GM19395 (cell line): ENCODE measurements around the gene IMMP2L.

Experiments
- ATAC-seq: cut with Tn5 transposase; IDR thresholded peaks from one replicate; pipeline ENCODE4 v1.9.1; 2021; ENCODE audit warnings: mild to moderate bottlenecking, moderate library complexity; ENCODE audit not compliant: unreplicated experiment

IMMP2L gene

GRCh38 chr7:111129435-111129834, 432.9 kb downstream of the IMMP2L start:
- no peak for ATAC-seq

DNA sequence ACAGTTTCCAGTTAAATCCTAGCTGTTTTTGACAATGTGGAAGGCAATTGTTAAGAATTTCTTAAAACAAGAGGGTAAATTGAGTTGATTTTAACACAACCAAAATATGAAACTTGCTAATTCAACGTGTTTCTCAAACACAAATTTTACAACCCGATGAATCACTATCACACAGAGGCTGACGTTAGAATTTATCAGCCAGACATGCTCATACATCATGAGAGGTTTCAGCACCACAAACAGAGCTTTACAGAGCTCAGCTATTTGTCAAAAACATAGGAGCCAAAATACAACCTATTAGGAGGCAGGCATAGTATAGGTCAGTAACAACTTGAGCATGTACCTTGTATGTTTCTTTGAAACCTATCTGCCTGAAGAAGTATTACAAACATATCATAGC, 435.3 kb downstream of the IMMP2L start:
- no peak for ATAC-seq

GRCh38 chr7:111115966-111116365, 446.3 kb downstream of the IMMP2L start:
- ATAC-seq: no peak

DNA sequence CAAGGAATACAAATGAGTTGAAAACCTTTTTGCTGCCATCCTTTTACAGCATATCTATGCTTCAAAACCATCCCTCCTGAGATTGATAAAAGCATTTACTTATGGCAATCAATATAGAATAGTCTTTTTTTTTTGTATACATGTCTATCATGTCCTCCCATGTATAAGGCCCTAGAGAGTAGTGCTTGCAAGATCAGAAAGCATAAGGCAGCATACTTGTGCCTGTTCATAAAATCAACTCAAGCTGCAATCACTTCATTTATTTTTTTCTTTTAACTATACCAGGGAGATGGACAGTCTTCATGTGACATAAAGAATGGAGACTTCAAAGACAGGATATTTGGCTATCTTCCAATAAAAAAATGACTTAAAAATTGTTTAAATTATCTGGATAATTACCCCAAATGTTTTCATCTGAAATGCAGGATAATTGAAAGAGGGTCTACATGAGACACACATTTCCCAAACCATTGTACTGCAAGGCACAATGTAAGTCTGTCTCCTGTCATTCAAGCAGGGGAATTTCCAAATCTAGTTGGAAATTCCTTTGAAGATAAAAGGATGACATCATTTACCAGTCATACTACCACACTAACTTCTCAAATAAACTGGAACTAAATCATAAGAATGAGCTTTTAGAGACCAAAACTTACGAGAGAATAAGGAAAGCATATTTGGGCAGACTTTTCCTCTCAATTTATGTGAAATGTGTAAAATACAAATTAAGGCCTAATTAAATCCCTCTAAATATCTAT, 448.9 kb downstream of the IMMP2L start:
- no peak for ATAC-seq

DNA sequence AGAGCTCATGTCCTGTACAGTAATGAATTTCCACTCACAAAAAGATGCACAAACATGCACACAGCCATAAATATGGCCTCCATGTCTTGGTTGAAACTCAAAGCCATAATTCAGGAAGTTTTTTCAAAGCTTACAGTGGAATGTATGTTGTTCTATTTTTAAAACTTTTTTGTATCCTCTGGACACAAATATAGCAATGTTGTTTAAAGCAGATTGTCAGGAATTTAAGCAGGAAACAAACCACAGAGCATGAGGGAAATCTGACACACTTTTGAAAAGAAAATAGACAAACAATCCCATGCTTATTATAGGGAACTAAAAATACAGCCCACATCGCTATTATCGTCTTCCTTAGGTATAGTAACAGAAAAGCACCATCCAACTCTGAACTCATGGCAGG, 449.9 kb downstream of the IMMP2L start:
- no peak for ATAC-seq

GRCh38 chr7:111108496-111108895, 453.8 kb downstream of the IMMP2L start:
- ATAC-seq: no peak

DNA sequence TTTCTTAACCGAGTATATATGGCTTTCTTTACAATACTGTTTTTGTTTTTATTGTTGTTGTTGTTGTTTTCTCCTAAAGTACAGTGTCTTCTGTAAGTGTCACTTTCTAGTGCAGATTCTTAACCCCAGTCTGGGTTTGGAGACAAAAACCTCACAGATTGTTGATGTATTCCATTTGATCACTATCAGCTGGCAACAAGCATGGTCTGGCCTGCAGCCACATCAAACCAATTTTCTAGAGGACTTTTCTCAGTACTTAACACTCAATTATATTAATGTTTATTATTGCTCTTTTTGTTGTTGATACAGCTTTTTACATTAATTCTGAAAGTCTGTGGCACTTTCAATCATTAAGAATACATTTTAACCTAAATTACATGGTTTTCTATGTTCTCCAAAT, 454.3 kb downstream of the IMMP2L start:
- ATAC-seq: no peak

GRCh38 chr7:111107579-111107978, 454.7 kb downstream of the IMMP2L start:
- ATAC-seq: no peak

DNA sequence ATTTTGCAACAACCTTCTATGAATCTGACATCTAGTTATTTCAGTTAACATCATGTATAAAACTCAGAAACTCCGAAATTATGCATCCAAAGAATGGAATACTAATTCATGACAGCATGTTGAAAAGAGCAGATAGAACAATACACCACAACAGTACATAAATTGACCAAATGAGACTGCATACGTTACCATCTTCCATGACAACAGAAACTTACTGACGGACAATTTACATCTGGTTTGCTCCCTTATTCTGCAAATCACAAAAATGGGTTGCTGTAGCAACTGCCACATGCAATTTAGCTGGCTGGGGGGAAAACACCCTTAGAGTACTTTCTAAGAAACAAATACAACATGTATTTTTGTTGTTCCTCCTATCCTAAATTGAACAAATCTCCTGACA, 457.0 kb downstream of the IMMP2L start:
- no peak for ATAC-seq

DNA sequence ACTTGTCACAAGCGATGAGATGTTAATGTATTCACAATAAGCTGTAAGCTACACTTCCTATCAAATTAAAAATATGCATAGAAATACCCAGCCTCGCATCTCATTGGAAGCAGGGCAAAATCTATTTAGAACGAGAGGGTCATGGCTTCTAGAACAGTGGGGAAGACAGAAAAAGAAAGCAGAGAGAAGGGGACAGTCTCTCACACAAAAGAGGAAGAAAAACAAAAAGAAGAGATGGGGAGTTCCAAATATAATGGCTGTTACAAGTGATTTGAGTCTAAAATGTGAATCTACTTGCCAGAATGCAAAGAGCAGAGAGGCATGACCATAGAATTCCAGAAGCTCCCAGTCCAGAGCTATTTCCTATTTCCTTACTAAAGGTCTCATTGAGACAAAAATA, 457.6 kb downstream of the IMMP2L start:
- ATAC-seq: no peak

- ATAC-seq: peak; percentile 75
These were observed 458.5 kb downstream of the IMMP2L start for GRCh38 chr7:111103678-111104274.

DNA sequence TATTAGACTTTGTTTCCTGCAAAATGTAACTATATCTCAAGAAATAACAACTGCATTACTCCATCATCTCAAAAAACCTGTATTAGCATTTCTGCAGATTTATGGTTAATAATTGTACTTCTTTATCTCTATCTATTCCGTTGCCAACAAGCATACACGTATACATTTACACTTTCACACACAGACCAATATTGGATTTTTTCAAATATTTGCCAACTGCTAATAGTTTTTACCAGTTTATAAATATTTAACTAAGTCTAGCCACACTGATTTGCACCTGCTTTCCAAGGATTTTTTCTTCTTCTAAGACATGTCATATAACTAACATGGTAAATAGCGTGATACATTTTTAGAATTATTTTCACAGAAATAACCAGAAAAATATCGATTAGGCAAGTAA, 459.2 kb downstream of the IMMP2L start:
- no peak for ATAC-seq

DNA sequence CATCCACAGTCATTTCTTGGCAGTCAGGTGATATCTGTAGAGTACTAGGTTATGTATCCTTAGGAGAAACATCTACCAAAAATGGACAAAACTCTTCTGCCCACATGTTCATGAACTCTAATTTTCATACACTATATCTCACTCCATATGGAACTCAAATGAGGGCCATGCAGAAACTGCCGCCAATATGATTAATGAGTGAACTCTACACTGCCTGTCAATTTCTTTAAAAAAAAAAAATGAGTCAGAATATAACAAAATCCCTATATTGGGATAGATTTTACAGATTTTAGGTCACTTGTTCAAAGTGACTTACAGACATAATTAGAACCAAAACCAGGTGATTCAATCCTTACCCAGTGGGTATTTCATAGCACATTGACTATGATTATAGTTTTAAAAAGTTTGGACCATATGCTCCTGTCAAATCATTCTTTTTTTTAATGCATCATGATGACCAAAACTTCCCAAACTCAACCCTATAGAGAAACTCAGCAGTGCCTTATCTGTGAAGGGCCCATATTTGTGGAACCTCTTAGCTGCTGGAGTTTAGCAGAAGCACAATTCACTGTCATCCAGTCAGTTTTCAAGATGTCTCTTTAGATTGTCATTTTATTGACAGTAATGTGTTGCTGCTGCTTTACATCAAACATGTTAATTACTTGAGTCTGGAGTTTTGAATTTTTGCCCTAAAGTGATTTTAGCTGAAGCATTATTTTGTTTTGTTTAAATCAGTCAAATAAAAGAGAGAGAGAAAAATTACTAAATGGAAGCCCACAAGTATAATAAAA, 460.2 kb downstream of the IMMP2L start:
- no peak for ATAC-seq

DNA sequence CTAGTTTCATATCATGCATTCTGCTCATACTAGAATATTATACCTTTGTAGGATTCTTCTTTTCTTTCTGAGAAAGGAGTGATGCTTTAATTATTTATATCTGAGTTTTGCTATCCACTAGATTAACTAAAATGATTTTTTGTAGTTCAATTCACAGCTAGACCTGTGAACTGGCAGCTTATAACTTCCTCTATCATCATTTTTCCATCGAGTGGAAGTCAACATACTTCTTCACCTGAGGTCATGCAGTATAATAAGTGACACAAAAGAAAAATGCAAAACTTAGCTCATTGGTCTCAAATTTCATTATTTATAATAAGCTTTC, 463.4 kb downstream of the IMMP2L start:
- ATAC-seq: peak; percentile 16

DNA sequence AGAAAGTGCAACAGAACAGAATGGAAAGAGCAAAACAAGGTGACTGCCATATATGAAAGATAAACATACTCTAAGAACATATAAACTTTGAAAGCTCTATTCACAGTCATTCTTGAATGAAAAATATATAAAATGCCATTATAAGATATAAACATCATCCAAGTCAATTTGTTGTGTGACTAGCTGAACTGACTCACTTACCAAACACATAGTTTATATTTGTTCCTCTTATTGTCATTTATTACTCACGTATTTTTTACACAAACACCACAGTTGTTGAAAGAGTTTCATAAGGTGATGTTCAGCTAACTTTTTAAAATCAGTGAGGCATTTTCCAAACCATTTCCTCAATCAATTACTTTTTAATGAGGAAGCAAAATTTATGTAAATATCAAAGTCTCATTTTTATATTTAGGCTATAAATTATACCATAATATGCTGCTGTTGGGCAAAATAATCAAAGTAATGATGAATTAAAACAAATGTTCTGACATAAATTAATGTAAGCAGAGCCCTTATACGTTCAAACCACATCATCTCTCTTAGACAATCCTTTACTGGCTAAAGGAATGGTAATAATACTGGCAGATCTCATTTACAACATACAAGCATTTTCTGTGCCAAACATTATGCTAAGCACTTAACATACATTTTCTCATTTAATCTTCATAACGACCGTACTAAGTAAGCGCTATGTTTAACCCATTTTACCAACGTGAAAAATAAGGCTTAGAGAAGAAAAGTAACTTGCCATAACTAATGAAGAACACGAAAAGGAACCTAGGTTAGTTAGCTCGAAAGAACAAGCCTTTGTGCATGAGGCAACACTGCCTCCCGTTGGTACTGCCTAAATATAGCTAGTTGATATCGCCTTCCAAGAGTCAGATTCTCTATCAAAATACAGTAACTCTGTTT, 464.0 kb downstream of the IMMP2L start:
- peak; percentile 89 for ATAC-seq

GRCh38 chr7:111096997-111097396, 465.3 kb downstream of the IMMP2L start:
- ATAC-seq: no peak

DNA sequence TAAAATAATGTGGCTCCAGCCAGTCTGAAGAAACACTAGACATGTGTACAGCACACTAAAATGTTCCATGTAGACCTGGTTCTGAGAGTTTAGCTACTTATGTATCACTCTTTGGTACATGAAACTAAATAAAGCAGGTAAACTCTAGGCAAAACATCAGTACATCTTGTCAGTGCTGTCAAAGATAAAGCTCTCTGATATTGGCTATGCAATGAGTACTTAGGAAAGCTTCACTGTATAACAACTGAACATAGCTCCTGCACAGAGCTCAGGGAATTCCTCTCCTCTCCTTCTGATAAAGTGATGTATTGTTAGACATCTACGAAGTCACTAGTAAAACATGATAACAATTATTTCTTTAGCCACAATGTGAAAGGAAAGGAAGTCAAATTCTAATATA, 467.9 kb downstream of the IMMP2L start:
- no peak for ATAC-seq

DNA sequence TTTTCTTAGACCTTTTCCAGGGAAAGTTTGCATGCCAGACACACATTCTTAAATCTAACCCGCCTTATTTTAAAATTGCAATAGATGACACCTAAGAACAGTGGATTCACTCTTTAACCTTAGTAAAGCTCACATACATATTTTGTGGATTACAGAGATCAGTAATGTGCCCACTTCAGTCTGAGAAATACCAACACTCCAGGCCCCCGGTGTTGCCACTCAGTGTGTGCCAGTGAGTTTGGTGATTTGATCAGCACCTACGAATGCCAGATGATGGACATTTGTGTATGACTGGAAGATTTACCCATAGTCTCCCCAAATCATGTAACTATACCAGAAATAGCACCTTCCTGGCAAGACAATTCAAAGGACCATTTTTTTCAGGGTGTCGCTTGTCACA, 468.8 kb downstream of the IMMP2L start:
- ATAC-seq: no peak

DNA sequence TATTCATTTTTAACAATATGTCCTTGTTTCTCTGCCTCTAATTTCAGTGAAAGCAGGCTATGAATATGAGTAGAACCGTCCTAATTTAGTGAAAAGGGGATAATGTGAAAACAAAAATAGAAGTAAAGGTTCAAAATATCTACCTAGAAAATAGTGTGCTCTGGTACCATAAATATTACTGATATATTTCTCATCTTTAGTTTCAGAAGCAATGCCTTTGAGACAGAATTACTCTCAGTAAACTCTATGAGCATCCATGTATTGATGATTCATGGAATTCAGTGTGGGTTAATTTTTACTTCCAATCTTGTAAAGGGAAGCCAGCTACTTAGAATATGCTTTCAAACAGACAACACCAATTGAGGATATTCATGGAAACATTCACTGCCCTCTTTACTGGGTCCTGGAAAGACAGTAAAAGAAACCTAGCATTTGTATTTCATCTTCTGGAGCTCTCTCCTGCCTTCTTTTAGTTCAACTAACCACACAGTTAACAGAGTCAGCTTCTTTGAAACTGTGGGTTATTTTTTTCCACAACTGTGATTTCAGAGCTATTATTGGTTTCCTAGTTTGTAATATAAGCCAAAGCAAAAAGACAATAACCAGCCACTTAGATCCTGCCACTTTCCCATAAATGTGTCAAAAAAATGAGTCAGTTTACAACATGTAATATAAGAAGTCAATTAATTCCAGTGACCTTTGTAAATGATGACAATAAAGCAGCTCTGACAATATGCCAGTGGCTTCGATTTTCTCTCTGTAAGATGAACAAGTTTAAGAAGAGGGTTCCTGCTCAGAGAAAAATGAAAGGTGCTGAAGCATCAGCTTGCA, 469.7 kb downstream of the IMMP2L start:
- ATAC-seq: peak; percentile 59
